Right renal pelvis (tissue), 4 donors: ENCODE measurements around the gene SLC35F3. TPM values are rescaled to one million over a fixed set of nuclear protein-coding genes. Genes with fewer than 3 reads are reported as not detected.
A peak's percentile ranks its signal among the peaks of the same experiment; 100 is the strongest.
"Not testable (repeated sequence)": the region's sequence is repeated elsewhere in the genome, so short reads cannot be mapped to it uniquely, and the experiment has no call there.

Experiments used
- DNase-seq, 4 donors: peaks; one replicate each; pipeline ENCODE4 v3.0.0-alpha.2; 2013; ENCODE audit warnings: low read depth in 4 of 4, low spot score in 3 of 4, missing footprints in 1 of 4
- polyA plus RNA-seq, 4 donors: library from polyadenylated mRNA; unstranded; fragments of 120-200 nt; gene quantifications; one replicate each; pipeline ENCODE4 v1.2.1, GENCODE V29; 2013; ENCODE audit not compliant: insufficient read length in 4 of 4

Gene SLC35F3
- polyA plus RNA-seq = under 1 TPM; 0.55 to 0.93 (median 0.73) TPM

DNA sequence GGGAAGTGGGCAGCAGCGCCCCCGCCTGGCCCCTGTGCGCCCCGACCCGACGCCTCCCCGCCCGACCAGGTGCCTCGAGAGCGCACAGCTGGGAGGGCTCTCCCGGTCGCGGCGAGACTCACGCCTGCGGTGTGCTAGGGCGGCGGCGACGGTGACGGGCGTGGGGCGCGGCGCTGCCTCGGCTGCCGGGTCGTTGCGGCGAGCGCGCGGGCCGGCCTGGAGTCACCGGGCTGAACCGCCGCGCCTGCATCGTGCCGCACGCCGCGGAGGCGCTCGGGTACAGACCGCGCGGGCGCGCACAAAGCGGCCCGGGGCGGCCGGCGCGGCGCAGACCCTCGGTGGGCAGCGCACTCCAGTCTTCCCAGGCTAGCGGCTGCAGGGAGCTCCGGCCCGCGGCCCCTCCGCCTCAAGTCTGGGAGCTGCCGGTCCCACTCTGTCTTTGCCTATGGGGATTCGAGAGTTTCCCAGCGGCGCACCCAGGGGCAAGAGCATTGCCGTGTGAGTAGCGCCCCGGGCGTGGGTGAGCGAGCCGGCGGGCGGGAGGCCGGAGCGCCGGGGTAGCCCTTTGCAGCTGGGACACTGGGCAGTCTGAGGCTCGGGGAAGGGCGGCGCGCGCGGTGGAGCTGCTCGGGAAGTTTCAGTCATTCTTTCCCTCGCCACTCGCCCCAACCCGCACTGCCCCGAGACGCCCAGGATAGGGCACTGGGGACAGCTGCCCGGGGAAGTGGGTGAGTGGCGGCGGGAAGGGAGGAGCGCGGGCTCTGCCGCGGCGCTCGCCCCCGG, at the start of gene SLC35F3:
TSS of gene SLC35F3 (plus strand) at position 44 of the 783 bp plus-strand sequence.
- peak in 3 of 4 donors; percentile 16 to 45 (median 40) for DNase-seq

GRCh38 chr1:233859446-233859845, 45.0 kb upstream of the SLC35F3 start:
- no peak for DNase-seq

- DNase-seq = no peak
Measured at GRCh38 chr1:233863901-233864545, 40.5 kb upstream of the SLC35F3 start.

DNA sequence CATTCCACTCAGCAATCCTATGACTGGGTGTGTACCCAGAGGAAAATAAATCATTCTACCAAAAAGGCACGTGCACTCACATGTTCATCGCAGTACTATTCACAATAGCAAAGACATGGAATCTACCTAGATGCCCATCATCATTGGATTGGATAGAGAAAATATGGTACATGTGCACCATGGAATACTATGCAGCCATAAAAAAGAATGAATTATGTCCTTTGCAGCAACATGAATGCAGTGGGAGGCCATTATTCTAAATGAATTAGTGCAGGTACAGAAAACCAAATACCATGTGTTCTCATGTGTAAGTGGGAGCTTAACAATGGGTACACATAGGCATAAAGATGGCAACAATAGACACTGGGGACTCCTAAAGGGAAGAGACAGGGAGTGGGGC, 39.9 kb upstream of the SLC35F3 start:
- DNase-seq = no peak

GRCh38 chr1:233865216-233865615, 39.3 kb upstream of the SLC35F3 start:
- no peak for DNase-seq

- DNase-seq = no peak
Measured at GRCh38 chr1:233865902-233866301, 38.6 kb upstream of the SLC35F3 start.

DNA sequence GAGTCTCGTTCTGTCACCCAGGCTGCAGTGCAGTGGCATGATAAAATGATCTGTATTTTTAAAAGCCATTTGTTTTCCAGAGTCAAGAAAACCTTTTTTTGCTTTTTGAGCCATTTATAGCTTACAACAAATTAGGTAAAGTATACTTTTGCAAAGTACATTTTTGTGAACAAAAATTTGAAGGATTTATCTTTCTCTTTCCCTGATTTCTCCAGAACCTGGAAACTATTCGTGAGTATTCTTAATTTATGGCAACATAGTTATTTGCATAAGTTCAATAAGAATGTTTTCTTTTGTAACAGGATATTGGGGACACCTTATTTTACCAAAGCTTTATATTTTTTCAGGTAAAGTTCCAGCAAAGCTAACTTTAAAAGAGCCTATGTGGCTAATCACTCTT, 37.4 kb upstream of the SLC35F3 start:
- no peak for DNase-seq

- no peak for DNase-seq
Measured at GRCh38 chr1:233868461-233868860, 36.0 kb upstream of the SLC35F3 start.

DNA sequence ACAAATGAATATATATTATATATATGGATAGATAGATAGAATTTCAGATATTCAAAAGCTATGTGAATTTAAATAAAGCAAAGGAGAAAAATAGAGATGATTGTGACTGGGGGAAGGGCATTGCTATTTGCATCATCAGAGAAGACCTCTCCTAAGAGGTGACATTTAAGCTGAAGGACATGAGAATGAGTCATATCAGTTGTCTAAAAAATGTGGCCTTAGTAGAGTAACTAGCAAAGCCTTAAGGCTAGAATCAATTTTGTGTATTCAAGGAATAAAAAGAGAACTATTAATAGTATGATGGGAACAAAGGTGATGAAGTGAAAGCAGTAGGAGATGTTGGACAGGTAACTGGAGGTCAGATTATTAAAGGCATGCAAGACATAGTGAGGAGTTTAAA, 34.8 kb upstream of the SLC35F3 start:
- no peak for DNase-seq

GRCh38 chr1:233873666-233874065, 30.8 kb upstream of the SLC35F3 start:
- DNase-seq = no peak

DNA sequence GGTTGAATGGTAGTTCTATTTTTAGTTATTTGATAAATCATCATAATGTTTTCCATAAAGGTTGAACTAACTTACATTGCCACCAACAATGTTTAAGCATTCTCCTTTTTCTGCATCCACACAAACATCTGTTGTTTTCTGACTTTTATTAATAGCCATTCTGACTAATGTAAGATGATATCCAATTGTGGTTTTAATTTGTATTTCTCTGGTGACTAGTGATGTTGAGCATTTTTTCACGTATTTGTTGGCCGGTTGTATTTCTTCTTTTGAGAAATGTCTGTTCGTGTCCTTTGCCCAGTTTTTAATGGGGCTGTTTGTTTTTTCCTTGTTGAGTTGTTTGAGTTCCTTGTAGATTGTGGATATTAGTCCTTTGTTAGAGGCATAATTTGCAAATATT, 24.6 kb upstream of the SLC35F3 start:
- no peak for DNase-seq

DNA sequence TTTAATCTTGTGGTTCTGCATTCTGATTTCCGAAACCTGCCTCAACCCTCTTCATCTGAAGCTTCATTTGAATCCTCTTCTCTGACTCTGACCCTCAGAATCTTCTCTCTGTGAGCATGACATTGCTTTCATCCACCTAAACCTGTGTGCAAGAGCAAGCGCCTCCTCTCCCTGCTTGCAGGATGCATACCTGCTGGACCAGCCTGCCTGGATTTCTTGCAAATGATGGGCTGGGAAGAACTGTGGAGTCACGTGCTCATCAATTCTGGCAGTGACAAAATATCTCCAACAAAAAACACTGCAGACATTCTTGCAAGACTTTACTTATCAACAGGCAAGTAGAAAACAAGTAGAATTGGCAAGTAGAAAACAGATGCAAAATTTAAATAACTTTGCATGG, 20.8 kb upstream of the SLC35F3 start:
- no peak for DNase-seq

GRCh38 chr1:233884461-233885151, 19.9 kb upstream of the SLC35F3 start:
- DNase-seq = no peak

GRCh38 chr1:233885196-233885920, 19.1 kb upstream of the SLC35F3 start:
- no peak for DNase-seq

- not testable (repeated sequence) for DNase-seq
Measured at GRCh38 chr1:233891151-233891550, 13.3 kb upstream of the SLC35F3 start.

DNA sequence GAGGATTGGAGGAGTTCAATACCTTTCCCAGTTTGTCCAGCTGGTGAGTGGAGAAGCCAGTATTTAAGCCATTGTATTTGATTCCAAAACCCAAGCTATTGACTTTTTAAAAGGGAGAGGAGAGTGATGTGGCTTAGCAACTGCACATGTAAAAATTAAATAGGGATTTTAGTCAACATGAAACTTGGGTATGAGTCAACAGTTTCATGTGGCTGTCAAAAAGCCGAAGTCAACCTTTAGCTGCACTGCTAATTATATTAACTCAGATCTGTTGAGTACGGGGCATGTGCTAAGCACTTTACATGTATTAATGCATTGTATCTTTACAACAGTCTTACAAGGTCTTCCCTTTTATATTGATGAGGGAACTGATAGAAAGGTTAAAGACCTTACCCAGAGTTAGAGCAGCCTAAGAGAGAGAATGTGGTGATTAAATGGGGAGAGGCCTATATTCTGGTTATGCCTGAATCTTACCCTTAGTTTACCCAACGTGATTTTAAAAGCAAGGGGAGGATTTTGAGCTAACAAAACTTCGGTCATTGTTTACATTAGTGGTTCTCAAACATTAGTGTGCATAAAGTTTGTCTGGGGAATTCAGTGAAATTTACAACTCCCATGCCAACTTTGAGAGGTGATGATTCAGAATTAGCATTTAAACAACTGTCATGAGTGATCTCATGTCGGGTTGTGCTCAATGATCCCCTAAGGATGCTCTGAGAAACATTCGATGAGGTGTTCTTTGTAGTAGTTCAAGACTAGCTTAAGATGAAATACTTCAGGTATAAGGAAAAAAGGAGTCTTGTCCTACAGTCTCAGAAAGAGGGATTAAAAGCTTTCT, 6.9 kb upstream of the SLC35F3 start:
- DNase-seq = no peak

- no peak for DNase-seq
Measured at GRCh38 chr1:233901495-233901894, 3.0 kb upstream of the SLC35F3 start.

DNA sequence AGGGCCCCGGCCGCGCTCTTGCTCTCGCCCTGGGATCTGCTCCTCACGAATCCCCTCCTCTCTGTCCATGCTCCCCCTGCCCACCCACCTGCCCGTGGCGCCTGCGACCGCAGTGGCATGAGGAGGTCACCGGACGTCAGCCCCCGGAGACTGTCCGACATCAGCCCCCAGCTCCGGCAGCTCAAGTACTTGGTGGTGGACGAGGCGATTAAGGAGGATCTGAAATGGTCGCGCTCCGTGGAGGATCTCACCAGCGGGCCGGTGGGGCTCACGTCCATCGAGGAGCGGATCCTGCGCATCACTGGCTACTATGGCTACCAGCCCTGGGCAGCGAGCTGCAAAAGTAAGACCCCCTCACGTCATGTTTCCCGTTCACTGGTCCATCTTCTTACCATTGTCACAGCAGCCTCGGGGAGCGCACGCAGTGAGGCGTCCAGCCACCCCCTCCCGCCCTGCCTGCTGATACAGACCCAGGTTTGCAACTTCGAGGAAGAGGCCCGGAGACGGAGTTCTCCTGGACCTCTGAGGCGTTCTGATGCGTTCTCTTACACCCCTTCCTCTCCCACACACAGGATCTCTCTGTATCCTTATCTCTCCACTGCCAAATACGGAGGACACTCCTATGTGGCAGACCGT, 1.1 kb downstream of the SLC35F3 start:
- DNase-seq = peak in 1 of 4 donors; percentile 8

- DNase-seq = no peak
Measured at GRCh38 chr1:233907151-233907550, 2.7 kb downstream of the SLC35F3 start.
